ENCODE measurements around the gene LDB2. TPM values are rescaled to one million over a fixed set of nuclear protein-coding genes. Genes with fewer than 3 reads are reported as not detected.
"Not testable (repeated sequence)": the region's sequence is repeated elsewhere in the genome, so short reads cannot be mapped to it uniquely, and the experiment has no call there.

The LDB2 gene
- total RNA-seq, 1 experiment from 2014 or later, result not detected

DNA sequence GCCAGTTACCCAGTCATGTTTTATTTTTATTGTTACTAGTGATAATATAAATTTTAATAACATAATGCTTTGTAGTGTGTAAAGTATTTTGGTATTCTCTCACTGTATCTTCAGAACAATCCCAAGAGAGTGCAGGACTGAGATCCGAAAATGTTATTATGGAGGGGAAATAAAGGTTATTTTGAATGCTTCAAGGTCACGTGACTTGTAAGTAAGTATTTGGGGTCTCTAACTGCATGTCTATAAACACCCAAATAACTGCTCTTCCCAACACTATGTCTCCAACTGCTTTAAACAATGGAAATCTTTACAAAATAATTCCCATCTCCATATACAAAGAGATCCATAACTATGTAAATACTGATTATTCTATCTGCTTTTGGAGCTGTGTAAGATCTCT lies 302.2 kb downstream of the LDB2 start:
- no peak for DNase-seq (ENCODE audit: low spot score)

DNA sequence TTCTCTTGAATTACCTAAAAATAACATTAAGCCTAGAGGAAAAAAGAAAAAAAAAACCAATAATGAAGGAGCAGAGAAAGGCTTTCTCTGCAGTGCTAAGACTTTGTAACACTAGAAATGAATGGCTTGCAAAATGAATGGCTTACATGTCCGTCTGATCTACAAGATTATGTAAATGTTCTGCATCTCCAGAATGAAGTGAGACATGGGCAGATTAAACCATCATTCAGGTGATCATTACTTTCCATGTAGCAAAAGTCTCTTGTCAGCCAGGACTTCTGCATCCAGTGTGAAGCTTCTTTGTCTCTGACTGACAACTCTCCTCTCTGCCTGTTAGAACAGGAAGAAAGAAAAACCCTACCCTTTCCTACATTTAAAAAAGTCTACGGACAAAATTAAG lies 304.3 kb downstream of the LDB2 start:
- no peak for DNase-seq (ENCODE audit: low spot score)

DNA sequence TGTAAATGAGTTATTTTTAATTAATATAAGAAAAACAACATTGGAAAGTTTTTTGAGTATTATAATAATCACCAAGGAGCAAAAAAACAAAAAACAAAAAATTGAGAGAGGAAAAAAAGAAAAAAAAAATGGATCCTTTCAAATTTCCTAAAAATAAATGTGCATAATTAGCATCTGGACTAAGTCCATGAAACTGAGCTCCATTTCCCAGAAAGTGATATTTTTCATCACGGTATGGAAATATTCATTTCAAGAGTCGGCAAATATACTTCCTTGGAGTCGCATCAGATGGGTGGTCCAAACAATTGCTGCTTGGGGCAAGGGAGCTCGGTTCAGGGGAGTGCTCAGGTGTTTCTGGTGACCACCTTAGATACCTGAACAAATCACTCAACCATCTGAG lies 305.1 kb downstream of the LDB2 start:
- DNase-seq (ENCODE audit: low spot score), result no peak

DNA sequence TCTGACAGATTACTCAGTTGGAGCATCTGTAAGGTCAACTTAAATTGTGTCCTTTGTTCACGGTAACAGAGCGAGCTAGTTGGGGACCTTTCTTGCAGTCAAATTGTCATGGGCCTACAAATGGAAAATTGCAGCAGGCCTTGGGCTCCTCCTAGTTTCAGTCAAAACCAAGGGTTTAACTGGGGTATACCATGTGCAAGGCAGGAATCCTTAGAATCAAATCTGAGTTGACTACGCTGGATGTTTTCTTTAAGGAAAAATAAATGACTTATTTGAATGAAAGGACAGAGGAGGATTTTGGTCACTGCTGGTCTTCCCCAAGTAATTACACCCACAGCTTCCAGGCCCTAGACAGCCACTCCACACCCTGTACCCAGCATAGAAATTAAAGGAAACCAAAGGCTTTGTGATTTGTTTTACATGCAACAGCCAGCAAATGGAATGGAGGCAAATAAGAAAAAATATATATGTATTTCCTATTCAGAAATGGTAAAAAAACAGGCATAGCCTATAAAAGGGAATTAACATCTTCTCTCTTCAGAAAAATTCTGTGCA lies 307.1 kb downstream of the LDB2 start:
- no peak for DNase-seq (ENCODE audit: low spot score)

DNA sequence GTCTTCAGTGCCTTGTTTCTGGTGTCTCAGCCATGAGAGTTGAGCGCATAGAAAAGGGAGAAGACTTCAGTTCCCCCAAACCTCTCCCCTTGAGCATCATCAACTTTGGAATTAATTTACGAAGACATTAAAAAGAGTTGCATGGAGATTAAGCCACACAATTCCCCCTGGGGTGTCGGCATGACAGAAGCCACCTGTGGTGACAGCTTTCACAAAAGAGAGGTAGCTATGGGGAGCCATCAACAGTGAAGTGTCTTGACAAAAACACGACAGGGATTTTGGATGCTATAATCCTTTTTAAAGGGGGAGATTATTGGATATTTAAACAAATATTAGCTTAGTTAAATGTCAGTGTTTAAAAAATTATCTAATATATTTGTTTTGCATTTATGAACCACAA lies 307.6 kb downstream of the LDB2 start:
- no peak for DNase-seq (ENCODE audit: low spot score)

DNA sequence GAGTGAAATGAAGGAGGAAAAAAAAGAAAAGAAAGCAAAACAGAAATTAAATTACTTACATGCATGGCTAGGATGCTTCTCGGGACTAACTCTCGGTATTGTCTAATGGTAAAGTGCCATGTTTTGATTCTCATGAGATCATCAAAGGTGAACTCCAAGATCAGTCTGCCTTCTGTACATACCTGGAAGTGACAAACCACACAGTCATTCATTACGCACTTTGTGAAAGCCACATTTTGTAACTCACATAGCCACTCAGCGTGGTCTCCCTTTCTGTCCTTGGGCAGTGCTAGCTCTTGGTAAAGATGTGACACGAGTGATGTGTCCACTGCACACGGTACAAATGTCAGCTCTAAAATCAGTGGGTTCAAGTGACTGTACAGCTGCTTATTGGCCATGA lies 309.8 kb downstream of the LDB2 start:
- DNase-seq (ENCODE audit: low spot score), result no peak

DNA sequence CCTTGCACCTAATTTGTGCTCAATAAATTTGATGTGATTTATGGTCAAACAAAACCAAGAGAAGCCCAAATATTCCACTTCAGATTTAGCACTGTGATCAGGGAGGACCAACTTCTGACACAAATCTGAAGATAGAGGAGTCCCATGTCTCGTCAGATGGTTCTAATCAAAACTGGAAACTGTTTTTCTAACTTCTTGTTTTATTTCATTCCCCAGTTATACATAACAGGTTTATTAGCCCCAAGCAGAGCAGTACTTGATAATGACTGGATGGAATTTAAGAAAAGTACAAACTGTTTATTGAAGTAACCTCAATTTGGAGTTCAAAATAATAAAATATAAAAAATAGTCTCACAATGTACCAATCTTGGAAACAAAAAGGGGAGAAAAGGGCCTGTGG lies 310.3 kb downstream of the LDB2 start:
- DNase-seq (ENCODE audit: low spot score), result no peak

DNA sequence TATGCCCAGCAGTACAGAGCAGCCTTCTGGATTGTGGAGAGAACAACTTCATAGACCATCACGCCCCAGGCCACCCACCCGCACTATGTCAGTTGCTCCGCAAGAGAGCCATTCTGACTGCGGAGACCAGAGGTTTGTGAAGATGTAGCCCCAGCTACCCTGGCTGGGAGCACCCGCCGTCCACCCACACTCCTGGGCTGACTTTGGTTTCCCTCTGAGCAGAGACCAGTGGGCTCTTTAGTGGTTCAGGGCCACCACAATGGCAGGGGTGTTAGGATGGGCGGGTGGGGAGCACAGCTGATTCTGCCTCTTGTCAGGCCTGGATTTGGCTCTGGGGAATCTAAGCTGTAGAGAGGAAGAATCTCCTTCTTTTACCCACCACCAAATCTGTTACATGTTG lies 313.4 kb downstream of the LDB2 start:
- no peak for DNase-seq (ENCODE audit: low spot score)

DNA sequence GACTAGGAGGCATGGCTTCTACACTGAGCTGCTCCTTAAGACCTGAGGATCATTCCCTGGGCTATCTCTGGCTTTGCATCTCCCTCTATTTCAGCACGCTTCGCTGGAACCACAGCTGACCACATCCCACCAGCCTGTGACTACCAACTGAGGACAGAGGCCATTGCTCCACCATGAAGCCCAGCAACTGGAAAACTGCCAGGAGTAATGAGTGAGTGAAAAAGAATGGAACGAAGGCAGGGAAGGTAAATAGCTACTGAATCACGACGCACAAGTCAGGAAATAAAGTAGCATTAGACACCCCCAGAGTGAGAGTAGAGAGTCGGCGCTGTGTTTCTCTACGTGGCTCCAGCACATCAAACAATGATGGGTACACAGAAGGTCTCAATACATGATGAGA lies 314.7 kb downstream of the LDB2 start:
- DNase-seq (ENCODE audit: low spot score), result no peak

DNA sequence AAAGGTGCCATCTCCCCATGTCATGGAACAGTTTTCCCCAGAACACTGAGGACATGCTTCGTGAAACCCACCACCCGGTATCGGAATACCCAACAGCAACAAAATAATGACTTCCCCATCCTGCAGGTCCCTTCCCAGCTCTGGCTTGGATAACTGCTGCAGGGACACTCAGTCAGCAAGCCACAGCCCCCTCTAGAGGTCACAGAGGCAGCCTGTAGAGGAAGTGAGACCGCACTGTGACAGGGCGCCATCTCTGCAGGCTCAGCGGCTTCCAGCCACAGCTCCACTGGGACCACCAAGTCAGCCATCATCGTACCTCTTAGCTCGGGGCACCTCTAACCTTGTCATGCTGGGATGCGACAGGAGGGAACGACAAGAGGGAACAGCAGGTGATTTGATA lies 315.9 kb downstream of the LDB2 start:
- DNase-seq (ENCODE audit: low spot score), result no peak

DNA sequence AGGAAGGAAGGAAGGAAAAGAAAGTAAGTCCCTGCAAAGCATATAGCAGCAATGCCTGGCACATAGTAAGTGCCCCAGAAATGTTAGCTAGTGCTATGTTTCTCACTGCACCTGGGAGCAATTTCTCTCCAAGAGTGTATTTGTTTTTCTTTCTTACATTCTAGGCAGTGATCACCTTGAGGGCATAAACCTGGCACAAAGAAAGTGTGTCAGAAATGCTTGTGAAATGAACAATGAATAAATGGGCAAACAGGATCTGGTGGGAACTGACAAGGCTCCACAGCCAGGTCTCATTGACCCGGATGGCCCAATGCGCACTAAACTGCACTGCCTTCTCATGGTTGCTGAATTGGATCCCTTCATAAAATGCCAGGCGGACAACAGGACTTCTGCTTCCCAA lies 316.4 kb downstream of the LDB2 start:
- no peak for DNase-seq (ENCODE audit: low spot score)

DNA sequence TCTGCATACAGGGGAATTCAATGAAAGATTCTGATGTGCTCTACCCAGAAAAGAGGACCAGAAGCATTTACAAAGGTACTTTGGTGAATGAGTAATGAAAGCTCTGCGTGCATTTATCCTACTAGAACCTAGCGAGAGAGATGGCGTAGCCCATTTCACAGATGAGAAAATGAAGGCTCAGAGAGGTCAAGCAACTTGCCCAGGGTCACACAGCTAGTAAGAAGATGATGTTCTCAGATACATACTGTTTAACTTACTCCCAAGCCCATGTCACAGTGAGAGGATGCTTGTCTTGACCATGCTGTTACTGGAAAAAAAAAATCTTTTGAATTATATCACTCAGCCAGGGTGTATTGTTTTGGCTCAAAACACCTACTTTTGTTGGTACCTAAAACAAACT lies 317.3 kb downstream of the LDB2 start:
- no peak for DNase-seq (ENCODE audit: low spot score)

DNA sequence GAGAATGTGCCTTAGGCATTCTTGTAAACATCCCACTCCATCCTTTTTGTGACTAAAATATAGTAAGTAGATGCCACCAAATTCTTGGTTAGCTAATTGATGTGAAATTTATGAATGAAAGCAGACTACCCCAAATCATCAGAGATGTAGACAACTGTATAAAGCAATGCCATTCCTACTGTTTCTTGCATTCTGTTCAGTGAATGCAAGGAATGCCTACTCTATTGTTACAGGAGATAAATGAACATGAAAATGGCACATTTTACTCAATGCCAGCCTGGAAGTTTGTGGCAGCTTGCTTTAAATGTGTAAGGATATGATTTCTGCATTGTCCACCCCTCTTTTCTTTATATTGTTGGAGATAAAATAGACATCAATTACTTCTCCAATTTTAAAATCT lies 317.9 kb downstream of the LDB2 start:
- DNase-seq (ENCODE audit: low spot score), result no peak

DNA sequence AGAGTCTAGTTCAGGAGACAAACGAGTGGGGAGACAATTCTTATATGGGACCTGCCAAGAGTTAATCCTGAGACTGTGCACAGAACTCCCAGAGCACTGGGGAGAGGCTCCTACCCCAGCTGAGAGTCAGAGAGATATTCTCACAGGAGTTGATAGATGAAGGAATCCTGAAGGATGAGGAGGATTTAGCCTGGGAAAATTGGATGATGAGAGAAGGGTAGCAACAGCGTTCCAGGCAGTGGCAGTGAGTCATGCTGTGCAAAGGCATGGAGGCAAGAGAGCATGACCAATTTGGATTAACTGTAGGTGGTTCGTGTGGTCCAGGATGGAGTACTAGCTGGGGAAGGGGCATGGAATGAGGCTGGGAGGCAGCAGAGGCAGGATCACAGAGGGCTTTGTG lies 318.6 kb downstream of the LDB2 start:
- DNase-seq (ENCODE audit: low spot score), result no peak

DNA sequence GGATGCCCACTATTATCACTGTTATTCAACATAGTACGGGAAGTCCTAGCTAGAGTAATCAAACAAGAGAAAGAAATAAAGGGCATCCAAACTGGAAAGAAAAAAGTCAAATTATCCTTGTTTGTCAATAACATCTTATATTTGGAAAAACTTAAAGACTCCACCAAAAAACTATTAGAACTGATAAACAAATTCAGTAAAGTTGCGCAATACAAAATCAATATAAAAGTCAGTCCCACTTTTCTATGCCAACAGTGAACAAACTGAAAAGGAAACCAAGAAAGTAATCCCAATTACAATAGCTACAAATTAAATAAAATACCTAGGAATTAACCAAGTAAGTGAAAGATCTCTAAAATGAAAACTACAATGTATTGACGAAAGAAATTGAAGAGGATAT lies 321.3 kb downstream of the LDB2 start:
- no peak for DNase-seq (ENCODE audit: low spot score)

DNA sequence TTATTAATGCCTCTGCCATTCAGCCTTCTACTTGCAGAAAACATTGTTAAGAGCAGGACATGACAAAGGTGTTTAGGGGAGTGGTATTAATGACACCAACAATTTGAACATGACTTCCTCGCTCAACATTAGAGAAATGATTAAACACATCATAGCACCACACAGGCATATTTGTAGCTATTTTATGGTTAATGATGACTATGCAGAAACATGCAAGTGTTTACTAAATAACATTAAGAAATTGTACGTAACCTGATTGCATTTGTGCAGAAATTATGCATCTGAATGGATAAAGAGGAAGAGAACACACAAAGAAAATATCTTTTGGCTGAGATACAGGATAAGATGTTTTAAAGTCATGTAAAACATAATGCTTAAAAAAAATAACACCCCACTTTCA lies 323.5 kb downstream of the LDB2 start:
- no peak for DNase-seq (ENCODE audit: low spot score)

DNA sequence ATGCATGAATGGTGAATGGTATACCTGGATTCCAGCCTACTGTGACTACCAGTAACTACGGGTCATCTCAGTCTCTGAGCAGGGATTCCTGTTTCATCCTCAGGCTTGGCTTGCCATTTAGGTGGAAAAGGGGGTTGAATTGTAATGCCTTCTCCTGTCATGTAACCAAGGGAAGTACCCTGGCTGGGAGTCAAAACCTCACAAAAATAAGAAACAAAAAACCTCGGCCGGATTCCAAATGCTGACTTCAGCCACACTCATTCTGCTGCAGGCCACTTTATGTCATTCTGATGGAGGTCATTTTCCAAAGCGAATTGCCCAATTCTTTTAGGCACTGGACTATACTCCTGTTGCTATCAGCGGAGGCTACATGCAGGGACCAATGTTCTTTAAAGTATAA lies 324.7 kb downstream of the LDB2 start:
- no peak for DNase-seq (ENCODE audit: low spot score)

DNA sequence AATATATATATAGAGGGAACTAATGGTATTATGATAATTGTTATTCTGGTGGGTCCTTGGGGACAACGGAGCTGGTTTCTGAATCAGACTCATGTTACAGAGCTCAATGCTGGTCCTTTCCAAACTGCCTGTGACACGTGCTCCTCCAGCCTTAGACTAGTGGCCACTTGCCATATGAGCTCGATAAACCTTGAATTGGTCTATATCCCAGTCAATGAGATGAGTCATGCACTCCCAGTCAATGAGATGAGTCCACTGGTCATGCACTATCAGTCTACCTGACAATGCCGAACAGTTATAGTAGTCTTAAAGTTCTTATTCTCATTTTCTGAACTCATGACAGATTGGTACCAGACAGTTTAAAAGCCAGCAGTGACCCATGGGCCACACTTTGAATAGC lies 325.2 kb downstream of the LDB2 start:
- no peak for DNase-seq (ENCODE audit: low spot score)

DNA sequence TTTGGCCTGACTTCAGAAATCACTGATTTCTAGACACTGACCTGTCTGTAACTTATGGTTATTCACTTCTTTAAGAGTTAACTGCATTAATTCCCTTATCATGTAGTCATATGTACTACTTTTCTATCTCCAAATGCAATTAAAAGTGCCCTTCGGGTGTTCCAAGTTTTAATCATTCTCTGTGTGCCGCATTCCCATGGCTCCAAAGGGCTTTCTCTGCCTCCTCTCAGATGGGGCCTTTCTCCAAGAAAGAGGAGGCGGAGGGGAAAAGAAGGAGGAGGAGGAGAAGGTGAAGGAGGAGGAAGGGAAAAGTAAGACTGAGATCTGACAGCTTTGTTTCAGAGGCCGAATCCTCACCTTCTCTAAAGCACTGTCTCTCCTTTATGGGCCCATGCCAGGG lies 325.8 kb downstream of the LDB2 start:
- no peak for DNase-seq (ENCODE audit: low spot score)

DNA sequence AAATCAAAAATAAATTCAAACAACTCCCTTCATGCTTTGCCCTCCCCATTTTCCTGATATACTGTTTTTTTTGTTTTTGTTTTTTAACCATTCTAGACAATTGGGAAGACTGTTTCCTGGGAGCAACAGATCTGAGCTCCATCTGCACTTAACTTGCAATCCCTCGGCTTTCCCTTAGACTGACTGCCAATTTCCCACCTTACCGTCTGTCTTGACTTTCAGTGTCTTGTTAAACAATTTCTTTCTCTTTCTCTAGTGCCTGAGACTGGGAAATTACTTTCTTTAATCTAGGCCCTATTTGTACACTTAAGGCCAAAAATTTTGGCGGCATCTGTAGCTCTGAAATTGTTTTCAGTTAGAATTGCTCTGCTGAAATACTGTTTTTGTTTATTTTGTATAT lies 326.3 kb downstream of the LDB2 start:
- no peak for DNase-seq (ENCODE audit: low spot score)

DNA sequence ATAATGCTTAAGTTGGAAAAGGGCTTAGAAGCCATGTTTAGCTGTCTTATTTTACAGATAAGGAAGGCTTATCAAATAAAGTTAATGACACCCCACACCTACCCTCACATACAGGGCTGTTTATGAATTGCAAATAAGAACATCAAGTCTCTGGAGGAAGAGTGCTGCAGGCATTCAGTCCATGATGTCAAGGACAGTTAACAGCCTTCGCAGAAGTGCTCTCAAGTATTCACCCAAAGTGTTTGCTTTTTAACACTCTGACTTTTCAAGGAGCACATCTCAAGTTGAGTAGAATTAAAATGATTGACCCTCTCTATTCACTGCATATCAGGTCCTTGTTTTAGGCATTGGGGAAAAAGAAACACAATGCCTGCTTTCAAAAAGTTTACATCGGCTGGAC lies 328.7 kb downstream of the LDB2 start:
- no peak for DNase-seq (ENCODE audit: low spot score)

DNA sequence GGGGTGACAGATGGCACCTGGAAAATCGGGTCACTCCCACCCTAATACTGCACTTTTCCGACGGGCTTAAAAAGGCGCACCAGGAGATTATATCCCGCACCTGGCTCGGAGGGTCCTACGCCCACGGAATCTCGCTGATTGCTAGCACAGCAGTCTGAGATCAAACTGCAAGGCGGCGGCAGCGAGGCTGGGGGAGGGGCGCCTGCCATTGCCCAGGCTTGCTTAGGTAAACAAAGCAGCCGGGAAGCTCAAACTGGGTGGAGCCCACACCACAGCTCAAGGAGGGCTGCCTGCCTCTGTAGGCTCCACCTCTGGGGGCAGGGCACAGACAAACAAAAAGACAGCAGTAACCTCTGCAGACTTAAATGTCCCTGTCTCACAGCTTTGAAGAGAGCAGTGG lies 341.1 kb downstream of the LDB2 start:
- not testable (repeated sequence) for DNase-seq (ENCODE audit: low spot score)

DNA sequence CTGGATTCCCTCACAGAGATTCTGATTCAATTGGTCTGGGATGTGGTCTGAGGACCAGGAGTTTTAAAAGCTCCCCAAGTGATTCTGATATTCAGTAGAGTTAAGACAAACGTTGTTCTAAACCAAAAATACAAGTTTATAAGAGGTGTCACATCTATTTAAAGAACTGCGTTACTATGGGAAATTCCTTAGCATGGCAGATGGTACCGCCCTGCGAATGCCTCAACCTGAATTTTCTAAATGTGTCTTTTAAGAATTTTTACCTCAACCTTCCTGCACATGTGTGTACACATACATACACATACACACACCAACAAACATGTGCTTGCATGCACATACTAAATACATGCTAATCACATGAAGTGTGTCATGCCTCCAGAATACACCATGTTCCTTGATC lies 343.3 kb downstream of the LDB2 start:
- DNase-seq (ENCODE audit: low spot score), result no peak

DNA sequence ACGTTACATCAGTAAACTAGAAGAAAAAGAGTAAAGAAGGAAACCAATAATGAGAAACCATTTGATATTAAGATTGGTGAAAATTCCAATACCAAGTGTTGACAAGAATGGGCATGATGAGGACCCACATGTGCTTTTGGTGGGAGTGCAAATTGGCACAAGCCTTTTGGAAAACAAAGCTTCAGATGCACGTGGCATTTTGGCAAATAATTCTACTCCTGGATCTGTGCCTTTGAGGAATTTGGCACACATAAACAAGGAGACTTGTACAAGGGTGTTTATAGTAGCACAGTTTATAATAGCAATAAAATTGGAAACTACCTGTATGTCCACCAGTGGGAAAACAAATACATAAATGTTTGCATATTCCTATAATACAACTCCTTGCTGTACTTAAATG lies 347.9 kb downstream of the LDB2 start:
- no peak for DNase-seq (ENCODE audit: low spot score)

DNA sequence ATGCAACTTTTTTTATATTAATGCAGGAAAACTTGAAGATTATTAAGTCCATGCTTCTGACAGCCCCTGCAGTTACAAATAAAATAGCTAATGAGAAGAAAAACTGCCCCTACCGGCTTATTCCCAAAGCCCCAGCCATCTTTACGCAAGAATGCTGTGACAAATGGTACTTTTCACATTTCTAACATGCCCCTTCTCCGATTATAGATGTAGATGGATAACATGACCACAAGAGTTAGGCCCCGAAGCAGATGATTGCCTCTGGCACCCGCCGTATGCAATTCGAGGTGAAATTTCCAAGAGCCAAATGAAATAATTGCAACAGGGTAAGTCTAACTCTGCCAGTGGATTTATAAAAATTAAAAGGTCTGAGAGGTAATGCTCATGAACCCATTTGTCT lies 352.8 kb downstream of the LDB2 start:
- DNase-seq (ENCODE audit: low spot score), result no peak

Data from A172 (cell line).